GM23248 (cell line): ENCODE measurements around the gene ZMPSTE24. TPM values are rescaled to one million over a fixed set of nuclear protein-coding genes. Genes with fewer than 3 reads are reported as not detected.

Source experiments
- DNase-seq: peaks from one replicate; pipeline ENCODE4 v3.0.0-alpha.2; 2015
- H2AFZ ChIP-seq: fragments of 200-600 bp; sonication (generic); 2 replicates; pipeline ENCODE4 v1.6.1; 2016; ENCODE audit warnings: antibody characterized with exemption
- H3F3A ChIP-seq: fragments of 200-600 bp; sonication (generic); 2 replicates; pipeline ENCODE4 v1.6.1; 2016; ENCODE audit warnings: mild to moderate bottlenecking, antibody characterized with exemption, mixed run types; ENCODE audit not compliant: insufficient read depth
- H3K27ac ChIP-seq: fragments of 200-600 bp; sonication (generic); 2 replicates; pipeline ENCODE4 v1.5.1; 2016; ENCODE audit warnings: mild to moderate bottlenecking
- H3K27me3 ChIP-seq: fragments of 200-600 bp; sonication (generic); replicated peaks from 2 replicates; pipeline ENCODE4 v1.6.1; 2016; ENCODE audit warnings: mild to moderate bottlenecking; ENCODE audit not compliant: insufficient read depth
- H3K36me3 ChIP-seq: fragments of 200-600 bp; sonication (generic); 2 replicates; pipeline ENCODE4 v1.6.1; 2016; ENCODE audit warnings: low read depth, mild to moderate bottlenecking
- H3K4me1 ChIP-seq: fragments of 200-600 bp; sonication (generic); 2 replicates; pipeline ENCODE4 v1.6.1; 2016; ENCODE audit warnings: mild to moderate bottlenecking; ENCODE audit not compliant: insufficient read depth
- H3K4me2 ChIP-seq: fragments of 200-600 bp; sonication (generic); one replicate; pipeline ENCODE4 v1.6.1; 2016; ENCODE audit warnings: mild to moderate bottlenecking; ENCODE audit not compliant: unreplicated experiment
- H3K4me3 ChIP-seq: fragments of 200-600 bp; sonication (generic); 2 replicates; pipeline ENCODE4 v1.5.1; 2016; ENCODE audit warnings: mild to moderate bottlenecking
- H3K79me2 ChIP-seq: fragments of 200-600 bp; sonication (generic); 2 replicates; pipeline ENCODE4 v1.6.1; 2016; ENCODE audit warnings: mild to moderate bottlenecking; ENCODE audit not compliant: insufficient read depth
- H3K9ac ChIP-seq: fragments of 200-600 bp; sonication (generic); 2 replicates; pipeline ENCODE4 v1.6.1; 2016; ENCODE audit warnings: mild to moderate bottlenecking
- H3K9me2 ChIP-seq: fragments of 200-600 bp; sonication (generic); 2 replicates; pipeline ENCODE4 v1.6.1; 2016; ENCODE audit warnings: mixed run types, mild to moderate bottlenecking, moderate library complexity; ENCODE audit not compliant: insufficient read depth
- H3K9me3 ChIP-seq: fragments of 200-600 bp; sonication (generic); one replicate; pipeline ENCODE4 v1.6.1; 2017; ENCODE audit warnings: low read depth
- H4K20me1 ChIP-seq: fragments of 200-600 bp; sonication (generic); 2 replicates; pipeline ENCODE4 v1.6.0; 2016; ENCODE audit not compliant: insufficient read depth
- EZH2 ChIP-seq: fragments of 200-600 bp; sonication (generic); IDR thresholded peaks from 2 replicates; pipeline ENCODE4 v1.6.1; 2018; ENCODE audit warnings: antibody characterized with exemption, mild to moderate bottlenecking; ENCODE audit not compliant: insufficient read depth, poor library complexity, severe bottlenecking
- EZH2phosphoT487 ChIP-seq: fragments of 200-600 bp; sonication (generic); IDR thresholded peaks from 2 replicates; pipeline ENCODE4 v1.6.1; 2018; ENCODE audit warnings: antibody characterized with exemption, moderate library complexity, mild to moderate bottlenecking, low read depth; ENCODE audit not compliant: insufficient read depth
- WGBS, 2 experiments: methylation state at CpG; one replicate each; pipeline ENCODE4 v1.1.6; 2015 to 2017; ENCODE audit warnings: low lambda C conversion rate in 2 of 2, low coverage in 1 of 2; ENCODE audit errors: missing lambda C conversion rate in 2 of 2; 5-methylcytosine and 5-hydroxymethylcytosine counted together
- in situ Hi-C: fragments of 300-500 bp; cut with MboI; formaldehyde crosslinking; loops from 2 replicates; pipeline ENCODE4 v1.15.0; 2020
- polyA plus RNA-seq: library from polyadenylated mRNA; unstranded; fragments of >200 nt; fragmentation: Nextera tagmentation; extraction: Ambion mirVana; gene quantifications from 2 replicates; pipeline ENCODE4 v1.2.1, GENCODE V29; 2016
- total RNA-seq: library from RNA; depleted of rRNA; stranded (reverse); fragments of >200 nt; shearing (Covaris generic); gene quantifications from 2 replicates; pipeline ENCODE4 v1.2.3, GENCODE V29; 2014

Gene ZMPSTE24
- total and polyA plus RNA-seq, 2 experiments from 2014 or later = 63.2 to 79.9 TPM

GRCh38 chr1:40299366-40300248, 41.6 kb downstream of the ZMPSTE24 start:
- no peaks in the 10 kb centered on the region for H3K27me3 ChIP-seq
- no peaks in the 10 kb centered on the region for H3K79me2 ChIP-seq
- in situ Hi-C loops = no loop called here
- H3K9me2 ChIP-seq = no peaks in the 10 kb centered on the region
- H3K4me3 ChIP-seq = no peak overlapping the region
- H3K9ac ChIP-seq = no peak overlapping the region
- H2AFZ ChIP-seq = no peak overlapping the region
- TF ChIP-seq EZH2 = no peak
- TF ChIP-seq EZH2phosphoT487 = no peak
- no peaks in the 10 kb centered on the region; the same call in 1 of the 2 replicates for H3K36me3 ChIP-seq
- 51 to 66% methylated on average over 4 to 8 of the region's 8 CpGs for WGBS, 2 experiments
- H4K20me1 ChIP-seq = no peaks in the 10 kb centered on the region
- no peak overlapping the region for H3K4me2 ChIP-seq
- H3F3A ChIP-seq = no peaks in the 10 kb centered on the region
- H3K9me3 ChIP-seq = no peaks in the 10 kb centered on the region
- DNase-seq = no peak
- H3K27ac ChIP-seq = no peak overlapping the region
- H3K4me1 ChIP-seq = no peaks in the 10 kb centered on the region

GRCh38 chr1:40300249-40300567, 42.2 kb downstream of the ZMPSTE24 start:
- Histone ChIP-seq H3K4me3 (no peak overlapping the region), H3K9me2 (no peaks in the 10 kb centered on the region), H4K20me1 (no peaks in the 10 kb centered on the region), H3K9ac (no peak overlapping the region), H3K27me3 (no peaks in the 10 kb centered on the region), H3K27ac (no peak overlapping the region), H2AFZ (no peak overlapping the region), H3K4me1 (no peaks in the 10 kb centered on the region), H3K4me2 (no peak overlapping the region), H3K79me2 (no peaks in the 10 kb centered on the region), H3F3A (no peaks in the 10 kb centered on the region), H3K9me3 (no peaks in the 10 kb centered on the region), H3K36me3 (no peaks in the 10 kb centered on the region)
- WGBS, 2 experiments = 100% methylated on average over 1 of the region's 1 CpG
- no peak for TF ChIP-seq EZH2
- TF ChIP-seq EZH2phosphoT487 = no peak
- DNase-seq = no peak
- in situ Hi-C loops = no loop called here

GRCh38 chr1:40300651-40301050, 42.6 kb downstream of the ZMPSTE24 start:
- H3K4me2 ChIP-seq = no peak overlapping the region
- H2AFZ ChIP-seq = no peak overlapping the region
- no peaks in the 10 kb centered on the region for H3F3A ChIP-seq
- in situ Hi-C loops = no loop called here
- H3K27ac ChIP-seq = no peak overlapping the region
- H3K9me2 ChIP-seq = no peaks in the 10 kb centered on the region
- no peak overlapping the region for H3K4me3 ChIP-seq
- H3K4me1 ChIP-seq = no peaks in the 10 kb centered on the region
- TF ChIP-seq EZH2phosphoT487 = no peak
- no peak for TF ChIP-seq EZH2
- no peaks in the 10 kb centered on the region for H3K27me3 ChIP-seq
- no peaks in the 10 kb centered on the region for H4K20me1 ChIP-seq
- DNase-seq = no peak
- H3K79me2 ChIP-seq = no peaks in the 10 kb centered on the region
- H3K9me3 ChIP-seq = no peaks in the 10 kb centered on the region
- H3K36me3 ChIP-seq = no peaks in the 10 kb centered on the region
- 94 to 100% methylated on average over 8 to 9 of the region's 9 CpGs for WGBS, 2 experiments
- H3K9ac ChIP-seq = no peak overlapping the region

DNA sequence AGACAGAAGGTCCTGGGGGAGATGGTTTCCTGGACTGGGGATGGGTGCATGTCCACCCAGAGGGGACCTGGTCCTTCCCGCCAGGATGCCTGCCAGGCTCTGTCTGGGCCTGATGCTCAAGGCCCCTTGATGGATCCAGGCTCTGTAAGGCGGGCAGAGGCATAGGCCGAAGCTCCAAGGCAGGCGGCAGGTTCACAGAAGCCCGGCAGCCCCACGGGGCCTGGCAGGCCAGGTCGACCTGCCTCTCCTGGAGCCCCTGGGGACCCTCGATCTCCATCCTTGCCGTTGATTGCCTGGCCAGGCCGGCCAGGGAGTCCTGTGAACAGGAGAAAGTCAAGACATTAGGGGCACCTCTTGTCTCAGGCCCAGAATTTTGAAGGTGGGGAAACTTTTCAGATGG, 43.0 kb downstream of the ZMPSTE24 start:
- H3K9ac ChIP-seq = no peak overlapping the region
- no peaks in the 10 kb centered on the region for H3K9me3 ChIP-seq
- H3K79me2 ChIP-seq = no peaks in the 10 kb centered on the region
- in situ Hi-C loops = no loop called here
- no peak overlapping the region for H3K4me2 ChIP-seq
- H3K36me3 ChIP-seq = no peaks in the 10 kb centered on the region
- no peak for TF ChIP-seq EZH2
- TF ChIP-seq EZH2phosphoT487 = no peak
- H3F3A ChIP-seq = no peaks in the 10 kb centered on the region
- H3K4me1 ChIP-seq = no peaks in the 10 kb centered on the region
- 68 to 75% methylated on average over 10 of the region's 10 CpGs for WGBS, 2 experiments
- H3K9me2 ChIP-seq = no peaks in the 10 kb centered on the region
- H4K20me1 ChIP-seq = no peaks in the 10 kb centered on the region
- H3K27me3 ChIP-seq = no peaks in the 10 kb centered on the region
- no peak overlapping the region for H3K27ac ChIP-seq
- H2AFZ ChIP-seq = no peak overlapping the region
- DNase-seq = no peak
- no peak overlapping the region for H3K4me3 ChIP-seq
